Measurements from ENCODE around the gene VPS16.

- TF ChIP-seq, protein P1, sequence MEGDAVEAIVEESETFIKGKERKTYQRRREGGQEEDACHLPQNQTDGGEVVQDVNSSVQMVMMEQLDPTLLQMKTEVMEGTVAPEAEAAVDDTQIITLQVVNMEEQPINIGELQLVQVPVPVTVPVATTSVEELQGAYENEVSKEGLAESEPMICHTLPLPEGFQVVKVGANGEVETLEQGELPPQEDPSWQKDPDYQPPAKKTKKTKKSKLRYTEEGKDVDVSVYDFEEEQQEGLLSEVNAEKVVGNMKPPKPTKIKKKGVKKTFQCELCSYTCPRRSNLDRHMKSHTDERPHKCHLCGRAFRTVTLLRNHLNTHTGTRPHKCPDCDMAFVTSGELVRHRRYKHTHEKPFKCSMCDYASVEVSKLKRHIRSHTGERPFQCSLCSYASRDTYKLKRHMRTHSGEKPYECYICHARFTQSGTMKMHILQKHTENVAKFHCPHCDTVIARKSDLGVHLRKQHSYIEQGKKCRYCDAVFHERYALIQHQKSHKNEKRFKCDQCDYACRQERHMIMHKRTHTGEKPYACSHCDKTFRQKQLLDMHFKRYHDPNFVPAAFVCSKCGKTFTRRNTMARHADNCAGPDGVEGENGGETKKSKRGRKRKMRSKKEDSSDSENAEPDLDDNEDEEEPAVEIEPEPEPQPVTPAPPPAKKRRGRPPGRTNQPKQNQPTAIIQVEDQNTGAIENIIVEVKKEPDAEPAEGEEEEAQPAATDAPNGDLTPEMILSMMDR (IDR thresholded peaks at IDR 0.05 in 2 of 3, conservative IDR thresholded peaks at IDR 0.05 in 1 of 3; ENCODE audit: borderline replicate concordance in 1 of 3, insufficient read depth in 1 of 3, low read depth in 2 of 3, low read length in 2 of 3) = no peak
- no peak for TF ChIP-seq POLR2A (IDR thresholded peaks at IDR 0.05; ENCODE audit: borderline replicate concordance, extremely low read depth, insufficient read depth, insufficient read length)
These were observed 44.4 kb upstream of the VPS16 start for GRCh38 chr20:2796011-2796660.
